Measurements from ENCODE around the gene DYNC1H1.

DYNC1H1 gene

DNA sequence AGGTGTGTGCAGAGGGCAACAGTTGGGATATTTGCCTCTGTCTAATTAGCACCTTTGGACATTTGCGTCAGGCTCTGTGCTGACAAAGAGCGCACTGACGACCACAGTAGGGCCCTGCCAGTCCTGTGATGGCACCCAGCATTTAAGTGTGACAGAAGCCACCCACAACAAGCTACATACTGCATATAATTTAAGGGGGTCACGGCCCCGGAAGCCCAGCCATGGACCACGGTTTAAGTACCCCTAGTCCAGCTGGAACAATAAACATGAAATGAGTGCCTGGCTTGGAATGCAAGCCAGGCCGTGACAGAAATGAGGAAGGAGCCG lies 16.8 kb upstream of the DYNC1H1 start:
- Mint-ChIP-seq H3K4me3 (peak overlapping the region; percentile 94 to 95 (median 95)), H3K36me3 (ENCODE audit: low read depth) (no peaks in the 10 kb centered on the region), H3K4me1 (peaks cover 12% of the 10 kb centered on the region), H3K27me3 (ENCODE audit: low read depth) (peaks cover 33% of the 10 kb centered on the region), H3K9me3 (no peaks in the 10 kb centered on the region), H3K27ac (peak overlapping the region; percentile 87 to 100 (median 98))
- TF ChIP-seq, protein P1, sequence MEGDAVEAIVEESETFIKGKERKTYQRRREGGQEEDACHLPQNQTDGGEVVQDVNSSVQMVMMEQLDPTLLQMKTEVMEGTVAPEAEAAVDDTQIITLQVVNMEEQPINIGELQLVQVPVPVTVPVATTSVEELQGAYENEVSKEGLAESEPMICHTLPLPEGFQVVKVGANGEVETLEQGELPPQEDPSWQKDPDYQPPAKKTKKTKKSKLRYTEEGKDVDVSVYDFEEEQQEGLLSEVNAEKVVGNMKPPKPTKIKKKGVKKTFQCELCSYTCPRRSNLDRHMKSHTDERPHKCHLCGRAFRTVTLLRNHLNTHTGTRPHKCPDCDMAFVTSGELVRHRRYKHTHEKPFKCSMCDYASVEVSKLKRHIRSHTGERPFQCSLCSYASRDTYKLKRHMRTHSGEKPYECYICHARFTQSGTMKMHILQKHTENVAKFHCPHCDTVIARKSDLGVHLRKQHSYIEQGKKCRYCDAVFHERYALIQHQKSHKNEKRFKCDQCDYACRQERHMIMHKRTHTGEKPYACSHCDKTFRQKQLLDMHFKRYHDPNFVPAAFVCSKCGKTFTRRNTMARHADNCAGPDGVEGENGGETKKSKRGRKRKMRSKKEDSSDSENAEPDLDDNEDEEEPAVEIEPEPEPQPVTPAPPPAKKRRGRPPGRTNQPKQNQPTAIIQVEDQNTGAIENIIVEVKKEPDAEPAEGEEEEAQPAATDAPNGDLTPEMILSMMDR (IDR thresholded peaks at IDR 0.05; ENCODE audit: unreplicated experiment in 3 of 3): no peak

DNA sequence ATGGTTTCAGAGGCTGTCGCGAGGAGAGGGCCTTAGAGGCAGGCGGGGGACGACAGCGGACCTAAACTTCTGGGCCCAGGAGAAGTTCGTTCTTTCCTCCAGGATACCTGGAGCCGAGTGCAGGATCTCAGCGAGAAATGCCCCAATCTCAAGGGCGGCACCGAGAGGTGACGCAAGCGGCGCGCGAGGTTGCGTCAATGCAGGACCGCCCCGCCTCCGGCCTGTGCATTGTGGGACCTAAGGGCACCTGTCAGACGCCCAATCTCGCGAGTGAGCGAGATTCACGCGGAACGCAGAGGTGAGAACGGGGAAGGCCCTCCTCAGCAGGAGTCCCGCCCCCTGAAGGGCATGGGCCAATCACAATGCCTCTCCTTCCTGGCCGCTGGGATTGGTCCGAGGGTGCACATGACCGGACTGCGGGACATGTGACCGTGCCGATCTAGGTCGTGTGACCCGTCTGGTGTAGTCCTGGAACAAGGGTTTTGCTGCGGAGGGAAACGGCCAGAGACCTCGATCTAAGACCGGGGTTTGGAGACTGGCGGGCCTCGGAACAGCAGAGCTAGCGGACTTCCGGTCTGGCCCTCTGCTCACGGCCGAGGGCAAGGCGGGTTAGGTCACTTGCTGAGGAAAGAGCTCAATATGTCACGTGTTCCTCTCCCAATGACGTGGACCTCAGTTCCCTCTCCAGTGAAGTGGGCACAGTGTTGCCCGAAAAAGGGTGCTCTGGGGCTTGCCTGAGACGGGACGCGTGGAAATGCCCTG lies 16.3 kb upstream of the DYNC1H1 start:
- peak overlapping the region; percentile 94 to 95 (median 95) for H3K4me3 Mint-ChIP-seq
- no peaks in the 10 kb centered on the region for H3K36me3 Mint-ChIP-seq (ENCODE audit: low read depth)
- peaks cover 12% of the 10 kb centered on the region for H3K4me1 Mint-ChIP-seq
- no peaks in the 10 kb centered on the region for H3K9me3 Mint-ChIP-seq
- TF ChIP-seq, protein P1 (IDR thresholded peaks at IDR 0.05; ENCODE audit: unreplicated experiment in 3 of 3): no peak
- H3K27me3 Mint-ChIP-seq (ENCODE audit: low read depth): peaks cover 27% of the 10 kb centered on the region
- H3K27ac Mint-ChIP-seq: peak overlapping the region; percentile 87 to 100 (median 98)

DNA sequence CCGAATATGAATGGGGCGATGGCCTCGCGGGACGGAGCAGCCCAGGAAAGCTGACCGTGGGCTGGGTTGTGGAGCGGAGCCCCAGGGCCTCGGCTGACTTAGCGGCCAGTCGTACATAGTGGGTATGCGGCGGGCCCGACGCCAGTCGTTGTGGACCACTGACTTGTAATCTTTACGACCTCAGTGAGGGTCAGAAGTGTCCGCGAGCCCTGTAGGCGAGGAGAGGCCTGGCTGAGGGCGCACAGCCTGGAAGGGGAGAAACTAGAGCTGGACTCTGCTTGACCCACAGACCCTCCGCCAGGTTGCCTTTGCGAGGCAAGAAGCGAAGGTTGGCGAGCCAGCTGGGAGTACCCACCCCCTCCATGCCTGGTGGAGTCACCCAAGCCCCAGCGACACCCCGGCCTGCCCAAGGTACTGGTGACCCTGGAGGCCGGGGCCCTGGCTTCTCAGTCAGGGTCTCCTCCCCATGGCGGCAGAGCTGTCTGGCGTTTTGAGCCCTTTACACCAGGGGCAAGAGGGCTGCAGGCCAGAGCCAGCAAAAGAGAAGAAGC lies 15.6 kb upstream of the DYNC1H1 start:
- H3K36me3 Mint-ChIP-seq (ENCODE audit: low read depth): no peaks in the 10 kb centered on the region
- peaks cover 12% of the 10 kb centered on the region for H3K4me1 Mint-ChIP-seq
- H3K27ac Mint-ChIP-seq: peak overlapping the region; percentile 87 to 100 (median 98)
- H3K9me3 Mint-ChIP-seq: no peaks in the 10 kb centered on the region
- TF ChIP-seq, protein P1 (IDR thresholded peaks at IDR 0.05; ENCODE audit: unreplicated experiment in 3 of 3): no peak
- H3K27me3 Mint-ChIP-seq (ENCODE audit: low read depth): peaks cover 24% of the 10 kb centered on the region
- H3K4me3 Mint-ChIP-seq: peak overlapping the region; percentile 94 to 95 (median 95)

DNA sequence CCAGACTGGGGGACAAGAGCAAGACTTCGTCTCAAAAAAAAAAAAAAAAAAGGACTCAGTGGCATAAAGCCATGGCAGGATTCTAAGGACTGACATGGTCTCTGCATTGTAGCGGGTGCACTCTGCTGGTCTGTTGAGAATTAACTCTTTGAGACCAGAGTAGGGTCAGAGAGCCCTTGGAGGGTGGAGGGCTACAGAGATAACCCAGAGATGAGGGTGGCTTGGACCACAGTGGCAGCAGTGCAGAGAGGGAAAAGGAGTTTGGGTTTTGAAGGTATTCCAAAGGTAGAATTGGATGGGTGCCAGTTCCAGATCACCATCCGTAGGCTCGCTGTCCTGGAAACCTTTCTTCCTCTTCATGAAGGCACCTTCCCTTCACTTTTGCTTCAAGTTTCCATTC lies 14.3 kb upstream of the DYNC1H1 start:
- H3K36me3 Mint-ChIP-seq (ENCODE audit: low read depth): no peaks in the 10 kb centered on the region
- TF ChIP-seq, protein P1 (IDR thresholded peaks at IDR 0.05; ENCODE audit: unreplicated experiment in 3 of 3): no peak
- H3K27ac Mint-ChIP-seq: no peak overlapping the region
- H3K9me3 Mint-ChIP-seq: no peaks in the 10 kb centered on the region
- peak overlapping the region; percentile 58 to 94 (median 73) for H3K4me3 Mint-ChIP-seq
- peaks cover 12% of the 10 kb centered on the region for H3K4me1 Mint-ChIP-seq
- H3K27me3 Mint-ChIP-seq (ENCODE audit: low read depth): peaks cover 14% of the 10 kb centered on the region

DNA sequence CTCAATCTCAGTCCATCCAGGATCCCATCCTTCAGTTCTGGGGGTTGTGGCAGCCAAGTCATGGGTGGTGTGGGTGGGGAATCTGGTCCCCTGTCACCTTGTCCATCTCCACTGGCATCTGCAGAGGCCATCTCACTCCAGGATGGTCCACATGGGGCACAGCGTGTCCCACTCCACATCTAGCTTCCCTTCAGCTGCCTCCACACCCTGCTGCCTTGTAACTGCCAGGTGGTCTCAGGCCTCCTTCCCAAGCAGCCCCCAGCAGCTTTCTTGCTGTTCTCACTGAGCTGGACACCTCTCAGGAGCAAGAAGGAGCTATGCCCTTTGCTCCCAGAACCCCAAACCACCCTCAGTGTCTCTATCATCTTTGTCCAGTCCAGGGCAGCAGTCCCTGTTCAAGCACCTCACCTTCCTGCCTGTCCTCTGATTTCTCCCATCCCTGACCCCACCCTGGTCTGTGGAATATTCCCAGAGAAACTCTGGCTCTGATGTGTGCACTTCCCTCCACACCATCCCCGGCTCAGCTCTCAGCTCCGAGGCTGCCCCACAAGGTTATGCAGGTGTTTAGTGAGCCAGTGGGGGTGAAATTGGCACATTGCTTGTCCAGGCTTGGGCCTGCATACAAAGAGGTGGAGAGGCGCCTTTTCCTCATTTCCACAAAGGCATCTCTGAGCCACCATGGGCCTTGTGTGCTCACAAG lies 13.7 kb upstream of the DYNC1H1 start:
- H3K27me3 Mint-ChIP-seq (ENCODE audit: low read depth): peaks cover 8% of the 10 kb centered on the region
- peak overlapping the region; percentile 58 to 94 (median 73) for H3K4me3 Mint-ChIP-seq
- H3K36me3 Mint-ChIP-seq (ENCODE audit: low read depth): no peaks in the 10 kb centered on the region
- H3K9me3 Mint-ChIP-seq: no peaks in the 10 kb centered on the region
- peaks cover 12% of the 10 kb centered on the region for H3K4me1 Mint-ChIP-seq
- H3K27ac Mint-ChIP-seq: no peak overlapping the region
- TF ChIP-seq, protein P1 (IDR thresholded peaks at IDR 0.05; ENCODE audit: unreplicated experiment in 3 of 3): no peak

All from nephron (organoid).